ENCODE measurements around the gene NAA15. TPM values are rescaled to one million over a fixed set of nuclear protein-coding genes. Genes with fewer than 3 reads are reported as not detected.

Gene NAA15
- polyA plus RNA-seq, 4 donors: 30.0 to 38.8 (median 36.5) TPM

Other genes starting within 250 kb of the NAA15 start
- 10 to 100 TPM; 55.4 to 70.7 (median 69.5) TPM for gene ELF2, start 124.3 kb upstream of the NAA15 start, polyA plus RNA-seq (ENCODE audit: insufficient read length in 4 of 4)
- under 1 TPM; 0.33 to 0.61 (median 0.50) TPM for gene MGARP, start 21.3 kb upstream of the NAA15 start, polyA plus RNA-seq (ENCODE audit: insufficient read length in 4 of 4)
- 100 to 1,000 TPM; 102 to 112 (median 105) TPM for gene NDUFC1, start 972 bp downstream of the NAA15 start, polyA plus RNA-seq (ENCODE audit: insufficient read length in 4 of 4)
- 10 to 100 TPM; 12.1 to 14.0 (median 13.7) TPM for gene RAB33B, start 152.6 kb downstream of the NAA15 start, polyA plus RNA-seq (ENCODE audit: insufficient read length in 4 of 4)

Data from right renal pelvis (tissue), 4 donors.